IPS-15b (cell line): Measurements from ENCODE around the gene SCPEP1.

Source experiments
- H3K27me3 ChIP-seq: one replicate; pipeline ENCODE4 v1.6.1; 2013; ENCODE audit warnings: low read length; ENCODE audit not compliant: control insufficient read depth, insufficient read depth
- H3K36me3 ChIP-seq: one replicate; pipeline ENCODE4 v1.6.1; 2013; ENCODE audit warnings: low read length; ENCODE audit not compliant: control insufficient read depth, insufficient read depth
- H3K4me1 ChIP-seq: one replicate; pipeline ENCODE4 v1.6.1; 2013; ENCODE audit warnings: mild to moderate bottlenecking, low read length; ENCODE audit not compliant: control insufficient read depth, insufficient read depth
- H3K4me3 ChIP-seq: one replicate; pipeline ENCODE4 v1.5.1; 2013; ENCODE audit warnings: low read depth, low read length
- H3K9ac ChIP-seq: one replicate; pipeline ENCODE4 v1.6.1; 2013; ENCODE audit warnings: low read depth, mild to moderate bottlenecking, low read length
- H3K9me3 ChIP-seq: one replicate; pipeline ENCODE4 v1.6.1; 2013; ENCODE audit warnings: mild to moderate bottlenecking, low read length; ENCODE audit not compliant: control insufficient read depth, insufficient read depth

SCPEP1 gene

GRCh38 chr17:56985371-56986162, 7.6 kb downstream of the SCPEP1 start:
- Histone ChIP-seq H3K4me1 (peaks cover 2% of the 10 kb centered on the region), H3K9me3 (no peaks in the 10 kb centered on the region), H3K27me3 (no peaks in the 10 kb centered on the region), H3K9ac (no peak overlapping the region), H3K4me3 (no peak overlapping the region), H3K36me3 (peaks cover 11% of the 10 kb centered on the region)

GRCh38 chr17:56987283-56987834, 9.4 kb downstream of the SCPEP1 start:
- Histone ChIP-seq H3K9ac (no peak overlapping the region), H3K27me3 (no peaks in the 10 kb centered on the region), H3K4me1 (peaks cover 2% of the 10 kb centered on the region), H3K36me3 (peaks cover 9% of the 10 kb centered on the region), H3K9me3 (no peaks in the 10 kb centered on the region), H3K4me3 (no peak overlapping the region)

GRCh38 chr17:56988901-56989572, 11.1 kb downstream of the SCPEP1 start:
- Histone ChIP-seq H3K36me3 (peaks cover 8% of the 10 kb centered on the region), H3K9ac (no peak overlapping the region), H3K9me3 (no peaks in the 10 kb centered on the region), H3K4me1 (no peaks in the 10 kb centered on the region), H3K4me3 (no peak overlapping the region), H3K27me3 (no peaks in the 10 kb centered on the region)

GRCh38 chr17:56992364-56992763, 14.4 kb downstream of the SCPEP1 start:
- Histone ChIP-seq H3K9ac (no peak overlapping the region), H3K4me1 (no peaks in the 10 kb centered on the region), H3K36me3 (peaks cover 3% of the 10 kb centered on the region), H3K27me3 (no peaks in the 10 kb centered on the region), H3K4me3 (no peak overlapping the region), H3K9me3 (no peaks in the 10 kb centered on the region)

- Histone ChIP-seq H3K9ac (no peak overlapping the region), H3K4me3 (no peak overlapping the region), H3K4me1 (no peaks in the 10 kb centered on the region), H3K9me3 (no peaks in the 10 kb centered on the region), H3K27me3 (no peaks in the 10 kb centered on the region), H3K36me3 (peaks cover 8% of the 10 kb centered on the region)
Measured at GRCh38 chr17:56994009-56994792, 16.3 kb downstream of the SCPEP1 start.

- no peaks in the 10 kb centered on the region for H3K27me3 ChIP-seq
- H3K4me1 ChIP-seq: no peaks in the 10 kb centered on the region
- H3K9me3 ChIP-seq: no peaks in the 10 kb centered on the region
- H3K36me3 ChIP-seq: peaks cover 5% of the 10 kb centered on the region
- H3K4me3 ChIP-seq: no peak overlapping the region
- no peak overlapping the region for H3K9ac ChIP-seq
Measured at GRCh38 chr17:56995766-56996165, 17.8 kb downstream of the SCPEP1 start.

GRCh38 chr17:56997313-56997712, 19.4 kb downstream of the SCPEP1 start:
- no peaks in the 10 kb centered on the region for H3K27me3 ChIP-seq
- H3K9ac ChIP-seq: no peak overlapping the region
- no peak overlapping the region for H3K4me3 ChIP-seq
- peaks cover 5% of the 10 kb centered on the region for H3K36me3 ChIP-seq
- H3K9me3 ChIP-seq: no peaks in the 10 kb centered on the region
- no peaks in the 10 kb centered on the region for H3K4me1 ChIP-seq

- Histone ChIP-seq H3K4me1 (no peaks in the 10 kb centered on the region), H3K9ac (no peak overlapping the region), H3K9me3 (no peaks in the 10 kb centered on the region), H3K36me3 (peaks cover 11% of the 10 kb centered on the region), H3K4me3 (no peak overlapping the region), H3K27me3 (no peaks in the 10 kb centered on the region)
Measured at GRCh38 chr17:57001541-57001940, 23.6 kb downstream of the SCPEP1 start.

GRCh38 chr17:57002904-57003303, 25.0 kb downstream of the SCPEP1 start:
- Histone ChIP-seq H3K9me3 (no peaks in the 10 kb centered on the region), H3K36me3 (peaks cover 11% of the 10 kb centered on the region), H3K9ac (no peak overlapping the region), H3K27me3 (no peaks in the 10 kb centered on the region), H3K4me1 (no peaks in the 10 kb centered on the region), H3K4me3 (no peak overlapping the region)

GRCh38 chr17:57004944-57005579, 27.1 kb downstream of the SCPEP1 start:
- H3K4me3 ChIP-seq: no peak overlapping the region
- H3K9ac ChIP-seq: no peak overlapping the region
- H3K27me3 ChIP-seq: no peaks in the 10 kb centered on the region
- peaks cover under 1% of the 10 kb centered on the region for H3K4me1 ChIP-seq
- H3K9me3 ChIP-seq: no peaks in the 10 kb centered on the region
- H3K36me3 ChIP-seq: peaks cover 6% of the 10 kb centered on the region

GRCh38 chr17:57006040-57006439, 28.1 kb downstream of the SCPEP1 start:
- Histone ChIP-seq H3K27me3 (no peaks in the 10 kb centered on the region), H3K9ac (no peak overlapping the region), H3K36me3 (peaks cover 6% of the 10 kb centered on the region), H3K4me1 (peaks cover 3% of the 10 kb centered on the region), H3K9me3 (no peaks in the 10 kb centered on the region), H3K4me3 (no peak overlapping the region)
